SKM-1 (cell line): Measurements from ENCODE around the gene TSHZ2.
"Not testable (repeated sequence)": the region's sequence is repeated elsewhere in the genome, so short reads cannot be mapped to it uniquely, and the experiment has no call there.

Source experiments
- DNase-seq: peaks from one replicate; lab custom pipeline; 2025; ENCODE audit not compliant: unreplicated experiment; lab: John Stamatoyannopoulos, UW

Gene TSHZ2

GRCh38 chr20:52963131-52963530 lies 9.0 kb upstream of the TSHZ2 start:
- DNase-seq: no peak

GRCh38 chr20:52964131-52964530 lies 8.0 kb upstream of the TSHZ2 start:
- DNase-seq: no peak

GRCh38 chr20:52965380-52965779 lies 6.8 kb upstream of the TSHZ2 start:
- no peak for DNase-seq

- DNase-seq: no peak
These were observed 6.3 kb upstream of the TSHZ2 start for GRCh38 chr20:52965819-52966218.

GRCh38 chr20:52966543-52966942 lies 5.6 kb upstream of the TSHZ2 start:
- DNase-seq: not testable (repeated sequence)

GRCh38 chr20:52971498-52972189 lies 514 bp upstream of the TSHZ2 start:
- DNase-seq: no peak

GRCh38 chr20:52972965-52973819 lies 1.0 kb downstream of the TSHZ2 start:
- DNase-seq: no peak

GRCh38 chr20:52974179-52974594 lies 2.0 kb downstream of the TSHZ2 start:
- no peak for DNase-seq

- DNase-seq: no peak
These were observed 3.0 kb downstream of the TSHZ2 start for GRCh38 chr20:52975029-52975732.

GRCh38 chr20:52975803-52976531 lies 3.8 kb downstream of the TSHZ2 start:
- no peak for DNase-seq

GRCh38 chr20:52978851-52979250 lies 6.7 kb downstream of the TSHZ2 start:
- no peak for DNase-seq

- no peak for DNase-seq
These were observed 8.9 kb downstream of the TSHZ2 start for GRCh38 chr20:52981051-52981450.

- no peak for DNase-seq
These were observed 11.7 kb downstream of the TSHZ2 start for GRCh38 chr20:52983726-52984450.

GRCh38 chr20:52984451-52984810 lies 12.3 kb downstream of the TSHZ2 start:
- no peak for DNase-seq

GRCh38 chr20:52985687-52986086 lies 13.5 kb downstream of the TSHZ2 start:
- no peak for DNase-seq

- no peak for DNase-seq
These were observed 15.1 kb downstream of the TSHZ2 start for GRCh38 chr20:52987295-52987694.

GRCh38 chr20:52991830-52992229 lies 19.7 kb downstream of the TSHZ2 start:
- no peak for DNase-seq

- no peak for DNase-seq
These were observed 20.5 kb downstream of the TSHZ2 start for GRCh38 chr20:52992632-52993031.

- no peak for DNase-seq
These were observed 20.9 kb downstream of the TSHZ2 start for GRCh38 chr20:52993076-52993475.

GRCh38 chr20:52994184-52994970 lies 22.2 kb downstream of the TSHZ2 start:
- no peak for DNase-seq
